Motor neuron (in vitro differentiated cells): ENCODE data around the gene C22orf39. TPM values are rescaled to one million over a fixed set of nuclear protein-coding genes. Genes with fewer than 3 reads are reported as not detected.
"Not testable (repeated sequence)": the region's sequence is repeated elsewhere in the genome, so short reads cannot be mapped to it uniquely, and the experiment has no call there.

Experiments
- ATAC-seq, 8 experiments: fragments of 200-7000 bp; cut with Tn5 transposase; replicated peaks in 6 of 8; 2 replicates each; pipeline ENCODE4 v1.8.0; 2021; ENCODE audit warnings: mild to moderate bottlenecking in 8 of 8, moderate library complexity in 8 of 8
- H3K27ac ChIP-seq, 2 donors: fragments of 250-450 bp; sonication (Bioruptor Pico); 2 replicates each; pipeline ENCODE4 v1.9.0; 2021; ENCODE audit warnings: antibody characterized with exemption in 2 of 2, mild to moderate bottlenecking in 2 of 2, moderate library complexity in 1 of 2
- H3K4me1 ChIP-seq, 2 donors: fragments of 250-450 bp; sonication (Bioruptor Pico); replicated peaks in 1 of 2; 2 replicates each; pipeline ENCODE4 v1.6.1; 2021; ENCODE audit warnings: antibody characterized with exemption in 2 of 2, mild to moderate bottlenecking in 2 of 2, moderate library complexity in 1 of 2
- H3K4me3 ChIP-seq, 5 donors: fragments of 250-450 bp; sonication (Bioruptor Pico); 2 replicates each; pipeline ENCODE4 v1.9.0; 2021; ENCODE audit warnings: antibody characterized with exemption in 5 of 5, mild to moderate bottlenecking in 5 of 5, moderate library complexity in 4 of 5
- WGBS, 10 experiments: fragments of 450-650 bp; shearing (Covaris generic); methylation state at CpG; one replicate each; pipeline ENCODE4 v1.0.0; 2022; 5-methylcytosine and 5-hydroxymethylcytosine counted together
- in situ Hi-C, 9 experiments: fragments of 400-800 bp; cut with MboI; loops; one replicate each; pipeline ENCODE4 v1.15.0; 2021; ENCODE audit warnings: low sequenced_read_pairs in 9 of 9, low pct_unique_long_range_greater_than_20kb in 2 of 9; ENCODE audit not compliant: unreplicated experiment in 9 of 9
- total RNA-seq, 8 experiments: library from RNA; unstranded; fragments of 300-600 nt; gene quantifications; 2 replicates each; pipeline versions ENCODE4 v1.2.3 to v1.2.4, GENCODE V29; 2022

C22orf39 gene
- total RNA-seq, 8 experiments from 2014 or later: 15.5 to 60.9 (median 47.9) TPM

GRCh38 chr22:19448076-19448607 lies 631 bp upstream of the C22orf39 start:
- WGBS, 10 experiments: 0 to 59% (median 10%) methylated on average over 1 to 13 of the region's 14 CpGs; no CpG with 5 or more reads in 3 of the 10 experiments
- peaks cover 22% of the 10 kb centered on the region in 2 donors for H3K4me1 ChIP-seq
- peak; percentile 26 to 68 (median 50) for ATAC-seq
- peak overlapping the region; percentile 78 to 97 (median 95) for H3K4me3 ChIP-seq
- in situ Hi-C loops: loop anchor here in 1 of 9 experiments (25.0 kb wide), 2 partner anchors 111 to 261 kb away; partner anchors contain the start of gene SLC25A1
- H3K27ac ChIP-seq: peak overlapping the region; percentile 84 to 95

GRCh38 chr22:19446603-19447329 lies 745 bp downstream of the C22orf39 start:
- WGBS, 10 experiments: 30 to 67% (median 51%) methylated on average over 2 to 9 of the region's 22 CpGs; no CpG with 5 or more reads in 2 of the 10 experiments
- Histone ChIP-seq H3K27ac (peak overlapping the region; percentile 84 to 95), H3K4me1 (peaks cover 22% of the 10 kb centered on the region in 2 donors), H3K4me3 (peak overlapping the region; percentile 78 to 97 (median 95))
- in situ Hi-C loops: loop anchor here in 1 of 9 experiments (25.0 kb wide), 2 partner anchors 109 to 259 kb away; partner anchors contain the start of gene SLC25A1
- peak in 2 of 8 experiments; percentile 14 to 18 for ATAC-seq

DNA sequence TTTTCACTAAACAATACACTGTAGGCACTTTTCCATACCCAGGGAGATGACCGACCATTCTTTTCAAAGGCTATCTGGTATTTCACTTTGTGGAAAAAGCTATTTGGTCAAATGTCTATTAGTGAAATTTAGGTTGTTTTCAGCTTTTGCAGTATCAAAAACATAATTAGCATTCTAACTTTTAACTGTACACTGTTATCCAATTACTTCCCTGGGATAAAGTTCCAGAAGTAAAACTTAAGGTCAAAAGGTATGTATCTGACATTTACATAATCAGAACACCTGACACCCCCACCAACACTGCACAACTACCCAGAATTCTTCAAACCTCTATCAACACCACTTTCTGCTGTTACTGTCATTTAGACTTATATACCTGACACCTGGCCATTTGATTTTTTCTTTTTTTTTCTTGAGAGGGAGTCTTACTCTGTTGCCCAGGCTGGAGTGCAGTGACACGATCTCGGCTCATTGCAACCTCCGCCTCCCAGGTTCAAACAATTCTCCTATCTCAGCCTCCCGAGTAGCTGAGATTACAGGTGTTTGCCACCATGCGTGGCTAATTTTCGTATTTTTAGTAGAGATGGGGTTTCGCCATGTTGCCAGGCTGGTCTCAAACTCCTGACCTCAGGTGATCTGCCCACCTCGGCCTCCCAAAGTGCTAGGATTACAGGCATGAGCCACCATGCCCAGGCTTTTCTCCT lies 2.1 kb downstream of the C22orf39 start:
- H3K27ac ChIP-seq, H3K4me3 ChIP-seq, ATAC-seq: not testable (repeated sequence)
- 11 to 100% (median 96%) methylated on average over 1 to 9 of the region's 9 CpGs for WGBS, 10 experiments
- H3K4me1 ChIP-seq: peaks cover 22% of the 10 kb centered on the region in 2 donors
- in situ Hi-C loops: loop anchor here in 1 of 9 experiments (25.0 kb wide), 2 partner anchors 108 to 258 kb away; partner anchors contain the start of gene SLC25A1

- WGBS, 10 experiments: 58 to 100% (median 83%) methylated on average over 1 to 5 of the region's 7 CpGs; no CpG with 5 or more reads in 4 of the 10 experiments
- Histone ChIP-seq H3K4me3 (no peak overlapping the region), H3K4me1 (peaks cover 16% of the 10 kb centered on the region in 2 donors), H3K27ac (no peak overlapping the region)
- no peak for ATAC-seq
- in situ Hi-C loops: loop anchor here in 1 of 9 experiments (25.0 kb wide), 2 partner anchors 106 to 256 kb away; partner anchors contain the start of gene SLC25A1
Measured at GRCh38 chr22:19443544-19444211, 3.8 kb downstream of the C22orf39 start.

- WGBS, 10 experiments: 83 to 100% (median 100%) methylated on average over 1 to 2 of the region's 2 CpGs; no CpG with 5 or more reads in 5 of the 10 experiments
- in situ Hi-C loops: loop anchor here in 1 of 9 experiments (25.0 kb wide), 2 partner anchors 105 to 255 kb away; partner anchors contain the start of gene SLC25A1
- Histone ChIP-seq H3K4me3 (no peak overlapping the region), H3K27ac (no peak overlapping the region), H3K4me1 (peaks cover 12 to 13% of the 10 kb centered on the region in 2 donors)
- ATAC-seq: no peak
Measured at GRCh38 chr22:19442166-19442565, 5.3 kb downstream of the C22orf39 start.

DNA sequence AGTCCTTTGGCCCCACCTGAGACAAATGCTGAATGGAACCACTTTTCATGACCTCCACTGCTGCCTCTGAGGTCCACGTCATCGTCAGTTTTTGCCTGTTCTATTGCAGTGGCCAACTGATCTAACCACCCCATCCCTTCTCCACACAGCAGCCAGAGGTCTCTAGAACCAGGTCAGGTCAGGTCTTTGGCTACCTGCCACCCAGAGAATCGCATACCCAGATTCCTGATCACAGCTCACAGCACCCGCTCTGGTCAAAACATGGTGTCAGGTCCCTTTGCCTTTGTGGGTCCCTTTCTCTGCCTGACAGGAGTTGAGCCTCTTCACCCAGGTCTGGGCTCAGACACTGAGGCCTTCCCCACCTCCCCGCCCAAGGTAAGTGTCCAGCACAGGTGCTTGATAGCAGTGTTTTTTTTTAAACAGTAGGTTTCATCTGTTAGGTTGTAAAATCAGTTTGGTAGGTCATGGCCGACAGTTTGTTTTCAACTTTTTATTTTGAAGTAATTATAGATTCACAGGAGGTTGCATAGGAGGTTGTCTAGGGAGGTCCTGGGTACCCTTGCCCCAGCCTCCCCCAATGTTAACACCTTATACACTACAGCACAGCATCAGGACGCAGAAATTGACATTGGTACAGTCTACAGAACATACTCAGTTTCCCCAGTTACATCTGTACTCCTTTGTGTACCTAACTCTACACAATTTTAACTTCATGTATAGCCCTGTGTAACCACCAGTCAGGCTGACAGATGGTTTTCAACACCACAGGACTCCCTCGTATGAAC lies 6.9 kb downstream of the C22orf39 start:
- 85 to 100% (median 94%) methylated on average over 1 to 6 of the region's 8 CpGs; no CpG with 5 or more reads in 1 of the 10 experiments for WGBS, 10 experiments
- Histone ChIP-seq H3K27ac (peak overlapping the region in 1 of 2 donors; percentile 38), H3K4me1 (peaks cover 2 to 3% of the 10 kb centered on the region in 2 donors), H3K4me3 (no peak overlapping the region)
- in situ Hi-C loops: loop anchor here in 1 of 9 experiments (25.0 kb wide), 2 partner anchors 103 to 253 kb away; partner anchors contain the start of gene SLC25A1
- ATAC-seq: no peak

DNA sequence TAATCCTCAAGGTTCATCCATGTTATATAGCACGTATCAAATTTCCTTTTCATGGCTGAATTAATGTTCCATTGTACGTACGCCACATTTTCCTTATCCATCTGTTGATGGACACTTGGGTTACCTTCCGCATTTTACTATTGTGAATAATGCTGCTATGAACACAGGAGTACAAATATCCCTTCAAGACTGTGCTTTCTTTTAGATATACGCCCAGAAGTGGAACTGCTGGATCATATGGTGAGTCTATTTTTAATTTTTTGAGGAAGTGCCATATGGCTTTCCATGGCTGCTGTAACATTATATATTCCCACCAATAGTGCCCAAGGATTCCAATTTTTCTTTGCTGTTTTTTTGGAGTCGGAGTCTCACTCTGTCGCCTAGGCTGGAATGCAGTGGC lies 9.2 kb downstream of the C22orf39 start:
- WGBS, 10 experiments: 72 to 100% (median 87%) methylated on average over 2 to 7 of the region's 7 CpGs; no CpG with 5 or more reads in 1 of the 10 experiments
- no peak overlapping the region for H3K4me3 ChIP-seq
- H3K27ac ChIP-seq: no peak overlapping the region
- in situ Hi-C loops: loop anchor here in 1 of 9 experiments (25.0 kb wide), 2 partner anchors 101 to 251 kb away; partner anchors contain the start of gene SLC25A1
- ATAC-seq: no peak
- H3K4me1 ChIP-seq: peaks cover 3 to 4% of the 10 kb centered on the region in 2 donors

DNA sequence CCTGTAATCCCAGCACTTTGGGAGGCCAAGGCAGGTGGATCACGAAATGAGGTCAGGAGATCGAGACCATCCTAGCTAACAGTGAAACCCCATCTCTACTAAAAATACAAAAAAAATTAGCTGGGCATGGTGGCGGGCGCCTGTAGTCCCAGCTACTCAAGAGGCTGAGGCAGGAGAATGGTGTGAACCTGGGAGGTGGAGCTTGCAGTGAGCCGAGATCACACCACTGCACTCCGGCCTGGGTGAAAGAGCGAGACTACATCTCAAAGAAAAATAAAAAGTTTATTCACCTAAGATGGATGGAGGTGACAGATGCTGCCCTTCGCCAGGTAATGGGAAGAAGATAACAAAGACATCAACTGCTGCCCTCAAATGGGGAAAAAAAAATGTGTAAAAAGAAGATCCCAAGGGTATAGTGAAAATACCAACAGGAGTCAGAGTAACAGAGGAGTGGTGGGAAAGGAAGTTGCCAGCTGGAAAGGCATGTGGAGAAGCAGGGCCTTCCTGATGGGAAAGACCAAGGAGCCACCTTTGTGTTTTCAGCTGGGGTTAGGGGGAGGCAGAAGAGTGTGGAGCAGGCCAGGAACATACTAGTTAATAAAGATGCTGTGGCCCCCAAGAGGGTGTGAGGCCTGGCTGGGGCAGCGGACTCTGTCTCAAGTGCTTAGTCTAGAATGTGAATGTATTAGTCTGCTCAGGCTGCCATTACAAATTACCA lies 10.9 kb downstream of the C22orf39 start:
- 63 to 100% (median 100%) methylated on average over 1 to 5 of the region's 9 CpGs; no CpG with 5 or more reads in 1 of the 10 experiments for WGBS, 10 experiments
- H3K4me3 ChIP-seq, H3K4me1 ChIP-seq, ATAC-seq, H3K27ac ChIP-seq: not testable (repeated sequence)
- in situ Hi-C loops: loop anchor here in 1 of 9 experiments (25.0 kb wide), 2 partner anchors 99 to 249 kb away; partner anchors contain the start of gene SLC25A1

- no peak overlapping the region for H3K4me3 ChIP-seq
- ATAC-seq: no peak
- no peak overlapping the region for H3K27ac ChIP-seq
- peaks cover 9 to 11% of the 10 kb centered on the region in 2 donors for H3K4me1 ChIP-seq
- in situ Hi-C loops: loop anchor here in 1 of 9 experiments (25.0 kb wide), 2 partner anchors 98 to 248 kb away; partner anchors contain the start of gene SLC25A1
- 43 to 100% (median 73%) methylated on average over 1 to 2 of the region's 2 CpGs; no CpG with 5 or more reads in 2 of the 10 experiments for WGBS, 10 experiments
Measured at GRCh38 chr22:19434829-19435580, 12.5 kb downstream of the C22orf39 start.

DNA sequence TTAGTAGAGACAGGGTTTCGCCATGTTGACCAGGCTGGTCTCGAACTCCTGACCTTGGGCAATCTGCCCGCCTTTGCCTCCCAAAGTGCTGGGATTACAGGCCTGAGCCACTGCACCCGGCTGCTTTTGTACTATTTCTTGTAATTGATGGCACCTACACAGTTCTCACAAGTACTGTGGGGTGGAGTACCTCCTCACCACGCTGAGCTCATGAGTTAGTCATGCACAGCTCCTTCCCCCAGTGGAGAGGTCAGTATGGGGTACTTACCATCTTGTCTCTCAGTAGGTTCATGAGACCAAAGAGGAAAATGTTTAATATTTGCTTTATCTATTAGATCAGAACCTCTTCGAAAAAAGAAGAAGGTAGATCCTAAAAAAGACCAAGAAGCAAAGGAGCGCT lies 13.1 kb downstream of the C22orf39 start:
- no peak overlapping the region for H3K4me3 ChIP-seq
- peaks cover 13% of the 10 kb centered on the region in 2 donors for H3K4me1 ChIP-seq
- WGBS, 10 experiments: 20 to 100% (median 97%) methylated on average over 1 to 7 of the region's 7 CpGs; no CpG with 5 or more reads in 1 of the 10 experiments
- no peak for ATAC-seq
- in situ Hi-C loops: loop anchor here in 1 of 9 experiments (25.0 kb wide), 2 partner anchors 97 to 247 kb away; partner anchors contain the start of gene SLC25A1
- H3K27ac ChIP-seq: no peak overlapping the region
